Measurements from ENCODE around the gene SLC38A11.

GRCh38 chr2:164897469-164898260, 57.7 kb downstream of the SLC38A11 start:
- TF ChIP-seq POLR2AphosphoS5 (IDR thresholded peaks at IDR 0.05; ENCODE audit: insufficient read depth in 1 of 2, low read depth in 1 of 2) (no peak), POLR2A (IDR thresholded peaks at IDR 0.05) (no peak), CTCF (IDR thresholded peaks at IDR 0.05) (no peak)

Data from vagina (tissue), 2 donors.